PC-9 (cell line): ENCODE results near the gene RDH16. TPM values are rescaled to one million over a fixed set of nuclear protein-coding genes. Genes with fewer than 3 reads are reported as not detected.

Experiments
- BruUV-seq: library from RNA; stranded (reverse); fragments of 400-500 nt; replicated peaks from 2 replicates; lab custom pipeline; 2021; lab: Mats Ljungman, UMichigan
- CTCF ChIA-PET: fragments of 300-600 bp; sonication (Branson Sonifier 250); formaldehyde crosslinking; loops from one replicate; lab custom pipeline; 2022; ENCODE audit warnings: antibody characterized with exemption; lab: Charles Lee
- POLR2A ChIA-PET: fragments of 300-600 bp; sonication (Branson Sonifier 250); formaldehyde crosslinking; loops from one replicate; lab custom pipeline; 2022; ENCODE audit warnings: antibody characterized with exemption; ENCODE audit not compliant: unreplicated experiment; lab: Charles Lee
- DNase-seq, 2 experiments: peaks; one replicate each; pipeline versions ENCODE4 v3.0.0 to v3.0.0-alpha.2; 2015 to 2022; ENCODE audit warnings: mixed read lengths in 1 of 2
- H2AFZ ChIP-seq: fragments of 200-600 bp; sonication (generic); 2 replicates; pipeline ENCODE4 v1.8.1; 2017; ENCODE audit warnings: antibody characterized with exemption
- H3F3A ChIP-seq: fragments of 200-600 bp; sonication (generic); 2 replicates; pipeline ENCODE4 v1.8.1; 2017; ENCODE audit warnings: antibody characterized with exemption, mild to moderate bottlenecking, low read depth; ENCODE audit not compliant: insufficient read depth
- H3K27ac ChIP-seq: fragments of 200-600 bp; sonication (generic); 2 replicates; pipeline ENCODE4 v1.6.1; 2016; ENCODE audit warnings: mixed run types
- H3K27me3 ChIP-seq: fragments of 200-600 bp; sonication (generic); 2 replicates; pipeline ENCODE4 v1.6.1; 2016; ENCODE audit warnings: low read depth, mixed run types; ENCODE audit not compliant: insufficient read depth
- H3K36me3 ChIP-seq: fragments of 200-600 bp; sonication (generic); 2 replicates; pipeline ENCODE4 v1.6.1; 2016; ENCODE audit warnings: low read depth, mixed run types
- H3K4me1 ChIP-seq: fragments of 200-600 bp; sonication (generic); replicated peaks from 2 replicates; pipeline ENCODE4 v1.6.1; 2016; ENCODE audit warnings: mixed run types; ENCODE audit not compliant: insufficient read depth
- H3K4me2 ChIP-seq: fragments of 200-600 bp; sonication (generic); 2 replicates; pipeline ENCODE4 v1.6.1; 2017; ENCODE audit warnings: mixed run types
- H3K4me3 ChIP-seq: fragments of 200-600 bp; sonication (generic); 2 replicates; pipeline ENCODE4 v1.6.1; 2016; ENCODE audit warnings: mixed run types
- H3K79me2 ChIP-seq: fragments of 200-600 bp; sonication (generic); 2 replicates; pipeline ENCODE4 v1.6.1; 2017; ENCODE audit warnings: low read depth, mixed run types
- H3K9me2 ChIP-seq: fragments of 200-600 bp; sonication (generic); 2 replicates; pipeline ENCODE4 v1.8.1; 2017; ENCODE audit warnings: mild to moderate bottlenecking; ENCODE audit not compliant: insufficient read depth
- H3K9me3 ChIP-seq: fragments of 200-600 bp; sonication (generic); 2 replicates; pipeline ENCODE4 v1.8.1; 2016; ENCODE audit warnings: low read depth; ENCODE audit not compliant: insufficient read depth
- H4K20me1 ChIP-seq: fragments of 200-600 bp; sonication (generic); 2 replicates; pipeline ENCODE4 v1.8.1; 2017; ENCODE audit not compliant: insufficient read depth
- EZH2 ChIP-seq: fragments of 200-600 bp; sonication (generic); IDR thresholded peaks from 2 replicates; pipeline ENCODE4 v1.8.0; 2017; ENCODE audit warnings: antibody characterized with exemption, low read depth
- intact Hi-C: fragments of 100-400 bp; cut with micrococcal nuclease; formaldehyde crosslinking; loops from one replicate; pipeline ENCODE4 v1.10.0; 2022; ENCODE audit not compliant: unreplicated experiment
- total RNA-seq: library from RNA; stranded (reverse); gene quantifications from 2 replicates; pipeline ENCODE4 v1.2.3, GENCODE V29; 2021
- TF ChIP-seq, protein P1 (sequence below): fragments of 200-600 bp; sonication (generic); conservative IDR thresholded peaks from 2 replicates; pipeline ENCODE4 v1.6.1; 2017; ENCODE audit warnings: mixed run types, antibody characterized with exemption, mild to moderate bottlenecking, moderate library complexity

The RDH16 gene
- total RNA-seq, 1 experiment from 2014 or later, result 0.79 TPM

DNA sequence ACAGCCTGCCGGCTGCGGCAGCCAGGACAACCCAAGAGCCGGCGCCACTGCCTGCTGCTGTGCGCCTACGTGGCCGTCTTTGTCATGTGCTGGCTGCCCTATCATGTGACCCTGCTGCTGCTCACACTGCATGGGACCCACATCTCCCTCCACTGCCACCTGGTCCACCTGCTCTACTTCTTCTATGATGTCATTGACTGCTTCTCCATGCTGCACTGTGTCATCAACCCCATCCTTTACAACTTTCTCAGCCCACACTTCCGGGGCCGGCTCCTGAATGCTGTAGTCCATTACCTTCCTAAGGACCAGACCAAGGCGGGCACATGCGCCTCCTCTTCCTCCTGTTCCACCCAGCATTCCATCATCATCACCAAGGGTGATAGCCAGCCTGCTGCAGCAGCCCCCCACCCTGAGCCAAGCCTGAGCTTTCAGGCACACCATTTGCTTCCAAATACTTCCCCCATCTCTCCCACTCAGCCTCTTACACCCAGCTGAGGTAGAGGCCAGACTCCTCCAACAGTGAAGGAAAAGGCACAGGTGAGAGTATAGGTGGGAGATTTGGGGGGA lies 38.6 kb upstream of the RDH16 start:
- ChIA-PET POLR2A (no interaction called here), CTCF (no interaction called here)
- 0 out of 2 replicates have a peak, but pooled peaks cover under 1% of the 10 kb centered on the region for H4K20me1 ChIP-seq
- no peak for TF ChIP-seq EZH2
- no peaks in the 10 kb centered on the region for H3K27me3 ChIP-seq
- no peak overlapping the region for H3K4me2 ChIP-seq
- DNase-seq, result no peak
- H3K27ac ChIP-seq, result no peak overlapping the region
- no peaks in the 10 kb centered on the region for H3K9me3 ChIP-seq
- BruUV-seq, result no TSS peak
- no peak overlapping the region for H3K4me3 ChIP-seq
- H3K36me3 ChIP-seq, result no peaks in the 10 kb centered on the region
- H3F3A ChIP-seq, result 0 out of 2 replicates have a peak, but pooled peaks cover 3% of the 10 kb centered on the region
- no peaks in the 10 kb centered on the region for H3K4me1 ChIP-seq
- H2AFZ ChIP-seq, result no peak overlapping the region
- H3K79me2 ChIP-seq, result peaks cover 4% of the 10 kb centered on the region; the same call in 1 of the 2 replicates
- H3K9me2 ChIP-seq, result no peaks in the 10 kb centered on the region
- intact Hi-C loops, result no loop called here

DNA sequence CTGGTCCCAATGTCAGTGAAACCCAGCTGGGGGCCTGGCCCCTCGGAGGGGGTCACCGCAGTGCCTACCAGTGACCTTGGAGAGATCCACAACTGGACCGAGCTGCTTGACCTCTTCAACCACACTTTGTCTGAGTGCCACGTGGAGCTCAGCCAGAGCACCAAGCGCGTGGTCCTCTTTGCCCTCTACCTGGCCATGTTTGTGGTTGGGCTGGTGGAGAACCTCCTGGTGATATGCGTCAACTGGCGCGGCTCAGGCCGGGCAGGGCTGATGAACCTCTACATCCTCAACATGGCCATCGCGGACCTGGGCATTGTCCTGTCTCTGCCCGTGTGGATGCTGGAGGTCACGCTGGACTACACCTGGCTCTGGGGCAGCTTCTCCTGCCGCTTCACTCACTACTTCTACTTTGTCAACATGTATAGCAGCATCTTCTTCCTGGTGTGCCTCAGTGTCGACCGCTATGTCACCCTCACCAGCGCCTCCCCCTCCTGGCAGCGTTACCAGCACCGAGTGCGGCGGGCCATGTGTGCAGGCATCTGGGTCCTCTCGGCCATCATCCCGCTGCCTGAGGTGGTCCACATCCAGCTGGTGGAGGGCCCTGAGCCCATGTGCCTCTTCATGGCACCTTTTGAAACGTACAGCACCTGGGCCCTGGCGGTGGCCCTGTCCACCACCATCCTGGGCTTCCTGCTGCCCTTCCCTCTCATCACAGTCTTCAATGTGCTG lies 38.0 kb upstream of the RDH16 start:
- no TSS peak for BruUV-seq
- Histone ChIP-seq H3K36me3 (no peaks in the 10 kb centered on the region), H3K4me3 (no peak overlapping the region), H3K9me2 (no peaks in the 10 kb centered on the region), H3F3A (no peaks in the 10 kb centered on the region), H4K20me1 (no peaks in the 10 kb centered on the region), H3K9me3 (no peaks in the 10 kb centered on the region), H2AFZ (no peak overlapping the region), H3K27ac (no peak overlapping the region), H3K27me3 (no peaks in the 10 kb centered on the region), H3K4me2 (no peak overlapping the region), H3K4me1 (no peaks in the 10 kb centered on the region), H3K79me2 (no peaks in the 10 kb centered on the region)
- POLR2A ChIA-PET, result no interaction called here
- intact Hi-C loops, result no loop called here
- CTCF ChIA-PET, result no interaction called here
- DNase-seq, result no peak
- TF ChIP-seq, protein P1, sequence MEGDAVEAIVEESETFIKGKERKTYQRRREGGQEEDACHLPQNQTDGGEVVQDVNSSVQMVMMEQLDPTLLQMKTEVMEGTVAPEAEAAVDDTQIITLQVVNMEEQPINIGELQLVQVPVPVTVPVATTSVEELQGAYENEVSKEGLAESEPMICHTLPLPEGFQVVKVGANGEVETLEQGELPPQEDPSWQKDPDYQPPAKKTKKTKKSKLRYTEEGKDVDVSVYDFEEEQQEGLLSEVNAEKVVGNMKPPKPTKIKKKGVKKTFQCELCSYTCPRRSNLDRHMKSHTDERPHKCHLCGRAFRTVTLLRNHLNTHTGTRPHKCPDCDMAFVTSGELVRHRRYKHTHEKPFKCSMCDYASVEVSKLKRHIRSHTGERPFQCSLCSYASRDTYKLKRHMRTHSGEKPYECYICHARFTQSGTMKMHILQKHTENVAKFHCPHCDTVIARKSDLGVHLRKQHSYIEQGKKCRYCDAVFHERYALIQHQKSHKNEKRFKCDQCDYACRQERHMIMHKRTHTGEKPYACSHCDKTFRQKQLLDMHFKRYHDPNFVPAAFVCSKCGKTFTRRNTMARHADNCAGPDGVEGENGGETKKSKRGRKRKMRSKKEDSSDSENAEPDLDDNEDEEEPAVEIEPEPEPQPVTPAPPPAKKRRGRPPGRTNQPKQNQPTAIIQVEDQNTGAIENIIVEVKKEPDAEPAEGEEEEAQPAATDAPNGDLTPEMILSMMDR, result no peak
- no peak for TF ChIP-seq EZH2

DNA sequence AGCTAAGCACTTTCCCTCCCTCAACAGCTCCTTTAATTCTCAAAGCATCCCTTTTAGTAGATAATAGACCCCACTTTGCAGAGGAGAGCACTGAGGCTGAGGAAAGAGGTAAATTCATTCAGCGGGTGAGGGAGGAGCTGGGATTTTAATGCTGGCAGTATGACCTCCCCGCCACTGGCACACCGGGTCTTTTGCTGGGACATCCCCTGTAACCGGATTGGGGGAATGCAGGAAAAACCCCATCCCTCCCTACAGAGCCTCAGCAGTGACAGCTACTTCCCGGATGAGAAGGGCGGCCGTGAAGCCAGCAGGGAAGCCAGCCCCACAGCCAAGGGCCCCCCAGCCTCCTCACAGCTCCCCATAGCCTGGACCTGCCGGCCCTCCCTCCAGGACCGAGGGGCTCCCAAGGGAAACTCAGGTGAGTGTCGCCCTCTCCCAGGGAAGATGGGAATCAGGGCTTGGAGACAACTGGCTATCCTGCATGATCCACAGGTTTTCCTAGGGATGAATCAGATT lies 36.9 kb upstream of the RDH16 start:
- Histone ChIP-seq H3K4me3 (no peak overlapping the region), H2AFZ (no peak overlapping the region), H3F3A (no peaks in the 10 kb centered on the region), H4K20me1 (no peaks in the 10 kb centered on the region), H3K27me3 (no peaks in the 10 kb centered on the region), H3K4me1 (no peaks in the 10 kb centered on the region), H3K79me2 (no peaks in the 10 kb centered on the region), H3K9me2 (no peaks in the 10 kb centered on the region), H3K36me3 (no peaks in the 10 kb centered on the region), H3K4me2 (no peak overlapping the region), H3K27ac (no peak overlapping the region), H3K9me3 (no peaks in the 10 kb centered on the region)
- intact Hi-C loops, result no loop called here
- ChIA-PET CTCF (no interaction called here), POLR2A (interaction anchor here (0.5 to 0.9 kb wide), 2 partner anchors 9 to 957 kb away, joined by 5 to 8 read pairs; no protein-coding TSS in a partner anchor)
- BruUV-seq, result no TSS peak
- TF ChIP-seq EZH2, result no peak
- TF ChIP-seq, protein P1, result no peak
- no peak for DNase-seq
